Skeletal muscle tissue (tissue), 4 donors: ENCODE results near the gene RGMA. TPM values are rescaled to one million over a fixed set of nuclear protein-coding genes. Genes with fewer than 3 reads are reported as not detected.
A peak's percentile ranks its signal among the peaks of the same experiment; 100 is the strongest.

Source experiments
- H3K27ac ChIP-seq: one replicate; pipeline ENCODE4 v1.7.0; 2013; ENCODE audit warnings: mild to moderate bottlenecking, low read depth, low read length, inconsistent platforms
- H3K27me3 ChIP-seq, 3 donors: one replicate each; pipeline ENCODE4 v1.7.0; 2013; ENCODE audit warnings: low read length in 3 of 3; ENCODE audit not compliant: control insufficient read depth in 3 of 3, insufficient read depth in 3 of 3
- H3K36me3 ChIP-seq, 3 donors: one replicate each; pipeline ENCODE4 v1.7.0; 2013; ENCODE audit warnings: low read length in 3 of 3; ENCODE audit not compliant: control insufficient read depth in 3 of 3, insufficient read depth in 3 of 3
- H3K4me1 ChIP-seq, 3 donors: one replicate each; pipeline ENCODE4 v1.7.0; 2013; ENCODE audit warnings: low read length in 3 of 3, mild to moderate bottlenecking in 3 of 3; ENCODE audit not compliant: control insufficient read depth in 3 of 3, insufficient read depth in 3 of 3
- H3K4me3 ChIP-seq, 3 donors: one replicate each; pipeline ENCODE4 v1.7.0; 2013; ENCODE audit warnings: low read length in 3 of 3
- H3K9ac ChIP-seq, 3 donors: one replicate each; pipeline ENCODE4 v1.7.0; 2013; ENCODE audit warnings: low read length in 3 of 3, mild to moderate bottlenecking in 3 of 3, moderate library complexity in 2 of 3, low read depth in 1 of 3
- H3K9me3 ChIP-seq, 3 donors: one replicate each; pipeline ENCODE4 v1.7.0; 2013; ENCODE audit warnings: low read length in 3 of 3; ENCODE audit not compliant: control insufficient read depth in 3 of 3
- total RNA-seq: library from RNA; depleted of rRNA; stranded (reverse); fragments of >200 nt; gene quantifications from one replicate; pipeline ENCODE4 v1.2.3, GENCODE V29; 2014
- donor health status: Osteomylitis.

The RGMA gene, protein sequence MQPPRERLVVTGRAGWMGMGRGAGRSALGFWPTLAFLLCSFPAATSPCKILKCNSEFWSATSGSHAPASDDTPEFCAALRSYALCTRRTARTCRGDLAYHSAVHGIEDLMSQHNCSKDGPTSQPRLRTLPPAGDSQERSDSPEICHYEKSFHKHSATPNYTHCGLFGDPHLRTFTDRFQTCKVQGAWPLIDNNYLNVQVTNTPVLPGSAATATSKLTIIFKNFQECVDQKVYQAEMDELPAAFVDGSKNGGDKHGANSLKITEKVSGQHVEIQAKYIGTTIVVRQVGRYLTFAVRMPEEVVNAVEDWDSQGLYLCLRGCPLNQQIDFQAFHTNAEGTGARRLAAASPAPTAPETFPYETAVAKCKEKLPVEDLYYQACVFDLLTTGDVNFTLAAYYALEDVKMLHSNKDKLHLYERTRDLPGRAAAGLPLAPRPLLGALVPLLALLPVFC
- 5.7 TPM for total RNA-seq

DNA sequence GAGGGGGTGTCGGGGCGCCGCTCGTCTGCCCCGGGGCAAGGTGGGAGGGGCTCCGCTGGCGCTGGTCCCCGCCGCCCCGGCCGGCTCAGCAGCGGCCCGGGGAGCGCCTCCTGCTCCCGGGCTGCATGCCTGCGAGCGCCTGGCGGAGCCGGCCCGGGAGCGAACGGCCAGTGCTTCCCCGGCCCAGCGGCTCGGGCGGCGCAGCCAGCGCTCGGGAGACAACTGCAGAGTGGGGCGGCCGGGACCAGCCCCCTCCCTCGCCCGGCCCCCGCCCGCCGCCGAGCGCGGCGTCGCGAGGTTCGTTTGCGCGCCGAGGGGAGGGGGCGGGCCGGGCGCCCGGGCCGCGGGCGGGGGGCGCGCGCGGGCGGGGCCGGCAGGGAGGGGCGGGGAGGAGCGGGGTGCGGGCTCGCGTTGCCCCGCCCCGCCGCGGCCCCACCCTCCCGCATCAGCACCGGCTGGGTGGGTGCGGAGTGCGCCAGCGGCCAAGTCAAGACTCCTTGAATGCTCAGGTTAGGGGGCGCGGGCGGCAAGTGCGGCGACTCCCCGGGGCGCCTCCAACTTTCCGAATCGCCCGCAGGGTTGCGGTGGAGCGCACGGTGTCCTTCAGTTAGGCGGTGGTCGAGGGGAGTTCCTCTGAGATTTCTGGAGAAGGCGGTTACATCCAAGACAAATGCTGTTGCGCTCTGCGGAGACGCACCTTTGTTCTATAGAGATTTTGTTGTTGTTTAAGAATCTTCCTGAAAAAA lies at the start of gene RGMA:
Gene RGMA (minus strand): TSS at position 231 of the 746 bp plus-strand sequence. CDS start 279 bp downstream, outside the sequence.
- H3K27me3 ChIP-seq = no peaks in the 10 kb centered on the region
- peaks cover 35 to 45% (median 41%) of the 10 kb centered on the region in 3 donors for H3K4me1 ChIP-seq
- H3K4me3 ChIP-seq = peak within 1 kb of the TSS; percentile 78 to 84 (median 78)
- no peaks in the 10 kb centered on the region for H3K9me3 ChIP-seq
- peak within 1 kb of the TSS; percentile 68 to 86 (median 80) for H3K9ac ChIP-seq
- H3K27ac ChIP-seq = peak within 1 kb of the TSS; percentile 84
- H3K36me3 ChIP-seq = peaks cover 0 to 2% (median 0%) of the 10 kb centered on the region in 3 donors

DNA sequence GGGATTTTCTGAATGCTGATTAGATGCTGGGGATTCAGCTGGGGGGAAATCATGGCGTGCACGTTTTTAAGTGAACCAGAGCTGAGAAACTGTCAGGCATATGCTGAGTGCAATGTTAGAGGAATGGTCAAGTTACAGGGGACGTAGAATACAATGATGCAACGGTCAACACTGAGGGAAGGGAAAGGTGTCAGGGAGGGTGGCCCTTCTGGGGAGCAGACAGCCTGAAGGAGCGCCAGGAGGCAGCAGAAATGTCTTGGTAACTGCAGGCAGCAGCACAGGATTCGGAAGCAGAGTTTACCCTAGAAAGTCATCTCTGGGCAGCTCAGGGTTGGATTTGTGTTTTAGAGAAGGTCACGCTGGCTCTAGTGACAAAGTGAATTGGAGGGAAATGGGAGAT lies 47.6 kb upstream of the RGMA start:
- H3K27ac ChIP-seq = no peak overlapping the region
- H3K36me3 ChIP-seq = no peaks in the 10 kb centered on the region
- no peak overlapping the region for H3K9ac ChIP-seq
- H3K27me3 ChIP-seq = no peaks in the 10 kb centered on the region
- H3K4me3 ChIP-seq = no peak overlapping the region
- H3K9me3 ChIP-seq = no peaks in the 10 kb centered on the region
- H3K4me1 ChIP-seq = no peaks in the 10 kb centered on the region

DNA sequence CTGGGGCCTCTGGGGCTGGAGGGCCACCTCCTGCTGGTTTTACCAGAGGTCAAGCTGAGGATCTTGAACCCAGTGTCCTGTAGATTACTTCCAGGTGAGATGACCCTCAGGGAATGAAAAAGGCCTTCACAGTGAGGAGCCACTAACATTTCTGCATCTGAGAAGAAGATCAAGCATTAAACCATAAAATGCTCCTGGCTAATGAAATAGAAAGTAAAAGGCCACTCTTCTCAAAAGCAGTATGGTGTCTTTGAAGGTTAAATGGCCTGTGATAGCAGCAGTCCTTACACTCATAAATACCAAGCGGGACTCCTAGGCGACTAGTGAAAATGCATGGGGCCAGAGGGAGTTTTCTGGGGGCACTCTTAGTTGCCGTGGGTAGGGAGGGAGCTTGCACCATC lies 47.0 kb upstream of the RGMA start:
- Histone ChIP-seq H3K4me1 (no peaks in the 10 kb centered on the region), H3K36me3 (no peaks in the 10 kb centered on the region), H3K9me3 (no peaks in the 10 kb centered on the region), H3K9ac (no peak overlapping the region), H3K27me3 (no peaks in the 10 kb centered on the region), H3K4me3 (no peak overlapping the region), H3K27ac (no peak overlapping the region)

DNA sequence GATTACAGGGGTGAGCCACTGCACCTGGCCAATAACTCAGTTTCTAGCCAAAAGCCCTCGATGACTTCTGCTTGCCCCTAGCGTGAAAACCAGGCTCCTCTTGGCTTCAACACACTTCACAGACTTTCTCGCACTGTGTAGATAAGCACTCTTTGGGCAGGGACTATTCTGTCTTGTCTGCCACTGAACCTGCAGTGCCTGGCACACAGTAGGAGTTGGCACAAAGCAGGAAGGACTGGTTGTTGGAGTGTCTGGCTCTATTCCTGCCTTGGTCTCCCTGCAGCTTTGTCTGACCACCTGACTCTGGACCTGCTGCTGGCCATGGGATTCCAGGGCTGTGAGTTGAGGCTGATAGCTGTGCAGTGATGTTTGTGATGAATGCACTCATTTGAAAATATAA lies 46.4 kb upstream of the RGMA start:
- H3K27ac ChIP-seq = no peak overlapping the region
- H3K9me3 ChIP-seq = no peaks in the 10 kb centered on the region
- H3K4me3 ChIP-seq = no peak overlapping the region
- no peaks in the 10 kb centered on the region for H3K27me3 ChIP-seq
- no peaks in the 10 kb centered on the region for H3K36me3 ChIP-seq
- H3K9ac ChIP-seq = no peak overlapping the region
- no peaks in the 10 kb centered on the region for H3K4me1 ChIP-seq

DNA sequence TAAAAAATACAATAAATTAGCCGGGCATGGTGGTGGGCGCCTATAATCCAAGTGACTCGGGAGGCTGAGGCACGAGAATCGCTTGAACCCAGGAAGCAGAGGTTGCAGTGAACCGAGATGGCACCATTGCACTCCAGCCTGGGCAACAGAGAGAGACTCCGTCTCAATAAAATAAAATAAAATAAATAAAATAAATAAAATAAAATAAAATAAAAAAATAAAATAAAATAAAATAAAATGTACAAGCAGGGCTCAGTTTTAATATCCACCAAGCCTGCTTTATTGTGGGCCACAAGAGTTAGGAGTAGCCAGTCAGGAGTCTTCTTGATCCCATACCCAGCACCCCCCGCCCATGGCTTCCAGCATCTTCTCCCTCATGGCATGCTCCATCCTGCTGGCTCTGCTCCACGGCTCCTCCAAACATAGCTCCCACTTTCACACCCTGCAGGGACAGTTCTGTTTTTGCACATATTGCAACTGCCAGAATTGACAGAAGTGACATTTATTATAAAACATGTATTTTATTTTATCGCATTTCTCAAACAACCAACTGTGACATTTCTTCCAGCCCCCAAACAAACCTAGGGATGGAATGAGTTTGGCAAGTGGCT lies 42.6 kb upstream of the RGMA start:
- no peak overlapping the region for H3K9ac ChIP-seq
- H3K27me3 ChIP-seq = no peaks in the 10 kb centered on the region
- H3K4me3 ChIP-seq = no peak overlapping the region
- H3K36me3 ChIP-seq = peaks cover 0 to 1% (median 0%) of the 10 kb centered on the region in 3 donors
- no peak overlapping the region for H3K27ac ChIP-seq
- H3K4me1 ChIP-seq = peaks cover 0 to 4% (median 3%) of the 10 kb centered on the region in 3 donors
- H3K9me3 ChIP-seq = no peaks in the 10 kb centered on the region

DNA sequence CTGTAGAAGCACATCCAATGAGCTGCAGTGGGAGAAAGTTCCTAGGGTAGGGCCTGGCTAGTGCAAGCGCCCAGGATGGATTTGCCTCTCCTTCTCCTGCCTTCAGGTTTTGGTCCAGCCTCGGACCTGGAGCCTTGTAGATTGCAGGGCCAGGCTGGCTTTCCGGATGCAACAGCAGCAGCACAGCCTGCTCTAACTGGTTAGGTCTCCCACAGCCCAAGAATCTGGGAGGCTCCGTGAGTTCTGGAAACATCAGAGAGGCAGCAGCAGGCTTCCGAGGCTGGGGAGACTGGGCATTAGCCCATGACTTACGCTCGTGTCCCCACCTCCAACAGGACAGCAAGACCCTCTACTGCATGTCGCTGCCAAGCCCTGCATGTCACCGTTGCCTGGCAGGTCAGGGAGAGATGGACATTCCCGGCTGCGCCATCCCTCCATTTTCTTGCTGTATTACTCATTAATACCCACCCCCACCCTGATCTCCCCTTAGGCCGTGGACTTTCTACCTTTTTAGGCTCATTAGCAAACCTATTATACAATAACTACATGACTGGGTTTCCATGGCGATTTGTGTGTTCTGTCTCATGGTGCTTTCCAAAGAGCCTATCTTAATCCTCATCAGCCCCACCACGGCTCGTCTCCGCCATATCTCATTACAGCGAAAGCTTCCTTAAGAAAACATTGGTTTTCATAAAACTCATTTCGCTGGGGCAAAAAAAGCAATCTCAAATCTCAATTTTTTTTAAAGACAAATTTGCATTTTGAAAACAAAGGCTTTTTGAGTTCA lies 40.9 kb upstream of the RGMA start:
- Histone ChIP-seq H3K9ac (no peak overlapping the region), H3K4me3 (no peak overlapping the region), H3K4me1 (peaks cover 4 to 7% (median 6%) of the 10 kb centered on the region in 3 donors), H3K36me3 (peaks cover 0 to 1% (median 0%) of the 10 kb centered on the region in 3 donors), H3K27ac (no peak overlapping the region), H3K9me3 (no peaks in the 10 kb centered on the region), H3K27me3 (no peaks in the 10 kb centered on the region)

DNA sequence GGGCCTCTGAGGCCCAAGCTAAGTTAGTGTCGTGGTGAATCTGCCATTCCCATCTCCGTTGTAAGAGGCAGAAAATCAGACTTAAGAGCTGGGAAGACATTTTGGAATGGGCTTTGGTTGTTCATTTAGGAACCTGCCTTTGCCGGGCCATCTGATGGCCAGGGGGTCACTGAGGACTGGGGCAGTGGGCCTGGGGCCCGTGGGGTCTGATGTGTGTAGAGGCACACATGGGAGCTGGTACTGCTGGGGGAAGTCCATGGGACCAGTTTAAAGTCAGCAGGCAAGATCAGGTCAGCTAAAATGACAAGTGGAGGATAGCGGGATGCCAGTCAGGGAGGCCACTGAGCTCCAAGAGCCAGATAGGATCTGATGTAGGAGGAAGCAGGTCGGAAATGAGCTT lies 38.3 kb upstream of the RGMA start:
- Histone ChIP-seq H3K27me3 (no peaks in the 10 kb centered on the region), H3K36me3 (peaks cover 0 to 1% (median 0%) of the 10 kb centered on the region in 3 donors), H3K4me1 (peaks cover 4 to 9% (median 6%) of the 10 kb centered on the region in 3 donors), H3K4me3 (no peak overlapping the region), H3K9me3 (no peaks in the 10 kb centered on the region), H3K27ac (peak overlapping the region; percentile 17), H3K9ac (no peak overlapping the region)

DNA sequence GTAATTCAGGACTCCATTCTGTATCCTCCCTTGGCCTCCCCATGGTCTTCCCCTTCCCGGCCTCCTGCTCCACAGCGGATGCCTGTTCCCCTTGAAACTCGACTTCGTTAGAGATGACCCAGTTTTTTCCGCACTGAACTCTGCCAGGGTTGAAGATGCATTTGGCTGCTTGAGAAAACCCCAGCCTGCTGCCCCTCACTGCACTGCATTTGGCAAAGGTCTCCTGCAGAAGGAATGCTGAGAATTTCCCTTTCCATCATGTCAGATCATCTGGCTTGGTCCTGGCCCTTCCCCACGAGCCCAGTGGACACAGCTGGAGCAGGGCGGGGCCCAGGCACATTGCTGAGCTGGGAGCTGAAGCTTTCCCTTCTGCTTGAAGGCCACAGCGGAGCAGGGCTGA lies 37.6 kb upstream of the RGMA start:
- Histone ChIP-seq H3K36me3 (peaks cover 0 to 1% (median 0%) of the 10 kb centered on the region in 3 donors), H3K4me1 (peaks cover 5 to 9% (median 6%) of the 10 kb centered on the region in 3 donors), H3K4me3 (no peak overlapping the region), H3K27ac (peak overlapping the region; percentile 62), H3K9me3 (no peaks in the 10 kb centered on the region), H3K9ac (no peak overlapping the region), H3K27me3 (no peaks in the 10 kb centered on the region)

DNA sequence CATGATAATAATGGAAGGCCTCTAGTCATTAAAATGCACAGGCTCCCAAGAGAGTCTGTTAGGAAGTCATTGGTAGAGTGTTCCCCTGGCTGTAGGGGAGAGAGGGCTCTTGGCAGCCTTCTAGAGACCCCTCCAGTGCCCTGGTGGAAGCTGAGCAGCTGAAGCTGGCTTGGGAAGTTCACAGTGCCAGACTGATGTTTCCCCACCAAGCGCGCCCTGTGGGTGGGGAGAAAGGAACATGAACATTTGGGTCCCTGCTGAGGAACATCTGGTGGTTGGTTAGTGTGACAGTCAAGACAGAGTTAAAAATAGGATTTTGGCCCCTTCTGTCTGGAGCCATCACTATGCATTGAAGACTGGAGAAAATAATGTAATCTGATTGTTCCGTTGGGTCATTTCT lies 37.1 kb upstream of the RGMA start:
- Histone ChIP-seq H3K36me3 (peaks cover 0 to 1% (median 0%) of the 10 kb centered on the region in 3 donors), H3K4me1 (peaks cover 6 to 9% (median 9%) of the 10 kb centered on the region in 3 donors), H3K9ac (no peak overlapping the region), H3K9me3 (no peaks in the 10 kb centered on the region), H3K4me3 (no peak overlapping the region), H3K27ac (peak overlapping the region; percentile 62), H3K27me3 (no peaks in the 10 kb centered on the region)
